HG03565 (cell line): Measurements from ENCODE around the gene BAMBI.

ENCODE experiments used
- ATAC-seq: cut with Tn5 transposase; IDR thresholded peaks from one replicate; pipeline ENCODE4 v1.9.1; 2021; ENCODE audit warnings: mild to moderate bottlenecking, moderate library complexity; ENCODE audit not compliant: unreplicated experiment

The BAMBI gene

GRCh38 chr10:28704464-28705161 lies 27.3 kb downstream of the BAMBI start:
- ATAC-seq: no peak

GRCh38 chr10:28705472-28705871 lies 28.2 kb downstream of the BAMBI start:
- no peak for ATAC-seq

- no peak for ATAC-seq
These were observed 31.8 kb downstream of the BAMBI start for GRCh38 chr10:28709001-28709710.

GRCh38 chr10:28710202-28710886 lies 33.0 kb downstream of the BAMBI start:
- ATAC-seq: no peak

GRCh38 chr10:28711041-28711440 lies 33.7 kb downstream of the BAMBI start:
- ATAC-seq: no peak

- ATAC-seq: no peak
These were observed 34.5 kb downstream of the BAMBI start for GRCh38 chr10:28711776-28712175.

GRCh38 chr10:28713626-28714352 lies 36.5 kb downstream of the BAMBI start:
- no peak for ATAC-seq

GRCh38 chr10:28714401-28715053 lies 37.2 kb downstream of the BAMBI start:
- ATAC-seq: no peak

GRCh38 chr10:28715246-28715645 lies 37.9 kb downstream of the BAMBI start:
- no peak for ATAC-seq

- ATAC-seq: no peak
These were observed 38.4 kb downstream of the BAMBI start for GRCh38 chr10:28715757-28716156.

- ATAC-seq: no peak
These were observed 39.4 kb downstream of the BAMBI start for GRCh38 chr10:28716748-28717147.

- ATAC-seq: no peak
These were observed 40.4 kb downstream of the BAMBI start for GRCh38 chr10:28717656-28718201.

- no peak for ATAC-seq
These were observed 42.6 kb downstream of the BAMBI start for GRCh38 chr10:28719789-28720436.

GRCh38 chr10:28721318-28721951 lies 44.1 kb downstream of the BAMBI start:
- ATAC-seq: no peak

GRCh38 chr10:28722065-28722803 lies 44.9 kb downstream of the BAMBI start:
- no peak for ATAC-seq

GRCh38 chr10:28728366-28728765 lies 51.0 kb downstream of the BAMBI start:
- ATAC-seq: no peak

- no peak for ATAC-seq
These were observed 52.9 kb downstream of the BAMBI start for GRCh38 chr10:28730031-28730778.

GRCh38 chr10:28732091-28732490 lies 54.8 kb downstream of the BAMBI start:
- ATAC-seq: no peak
